ENCODE results near the gene RPL14. TPM values are rescaled to one million over a fixed set of nuclear protein-coding genes. Genes with fewer than 3 reads are reported as not detected.
"Not testable (repeated sequence)": the region's sequence is repeated elsewhere in the genome, so short reads cannot be mapped to it uniquely, and the experiment has no call there.

Gene RPL14
- polyA plus RNA-seq, 1 donor = 1,600 TPM

- H3K36me3 ChIP-seq (ENCODE audit: control insufficient read depth, insufficient read depth, low read length) = peaks cover 62% of the 10 kb centered on the region
- WGBS (ENCODE audit: insufficient coverage, low lambda C conversion rate) = no CpG with 5 or more reads among the region's 3 CpGs
Measured at GRCh38 chr3:40461161-40461560, 4.0 kb downstream of the RPL14 start.

GRCh38 chr3:40462838-40463237, 5.7 kb downstream of the RPL14 start:
- no CpG with 5 or more reads among the region's 7 CpGs for WGBS (ENCODE audit: insufficient coverage, low lambda C conversion rate)
- H3K27ac ChIP-seq (ENCODE audit: low read length); H3K9me3 ChIP-seq (ENCODE audit: control insufficient read depth, low read depth, low read length); DNase-seq; H3K4me1 ChIP-seq (ENCODE audit: control insufficient read depth, insufficient read depth, low read length); H3K27me3 ChIP-seq (ENCODE audit: control insufficient read depth, insufficient read depth, low read length); H3K4me3 ChIP-seq (ENCODE audit: low read length): not testable (repeated sequence)
- H3K36me3 ChIP-seq (ENCODE audit: control insufficient read depth, insufficient read depth, low read length) = peaks cover 62% of the 10 kb centered on the region

More at GRCh38 chr3:40461161-40461560, 4.0 kb downstream of the RPL14 start:
- no peak overlapping the region for H3K27ac ChIP-seq (ENCODE audit: low read length)
- DNase-seq = no peak
- H3K4me1 ChIP-seq (ENCODE audit: control insufficient read depth, insufficient read depth, low read length) = peaks cover 7% of the 10 kb centered on the region
- no peaks in the 10 kb centered on the region for H3K9me3 ChIP-seq (ENCODE audit: control insufficient read depth, low read depth, low read length)
- H3K27me3 ChIP-seq (ENCODE audit: control insufficient read depth, insufficient read depth, low read length) = no peaks in the 10 kb centered on the region
- no peak overlapping the region for H3K4me3 ChIP-seq (ENCODE audit: low read length)

GRCh38 chr3:40463579-40463978, 6.4 kb downstream of the RPL14 start:
- no peak for DNase-seq
- peaks cover 57% of the 10 kb centered on the region for H3K36me3 ChIP-seq (ENCODE audit: control insufficient read depth, insufficient read depth, low read length)

GRCh38 chr3:40464339-40465110, 7.4 kb downstream of the RPL14 start:
- H3K4me1 ChIP-seq (ENCODE audit: control insufficient read depth, insufficient read depth, low read length) = no peaks in the 10 kb centered on the region
- H3K9me3 ChIP-seq (ENCODE audit: control insufficient read depth, low read depth, low read length) = no peaks in the 10 kb centered on the region
- no peak overlapping the region for H3K27ac ChIP-seq (ENCODE audit: low read length)
- H3K4me3 ChIP-seq (ENCODE audit: low read length) = no peak overlapping the region
- H3K27me3 ChIP-seq (ENCODE audit: control insufficient read depth, insufficient read depth, low read length) = no peaks in the 10 kb centered on the region
- DNase-seq = no peak
- WGBS (ENCODE audit: insufficient coverage, low lambda C conversion rate) = 84% methylated on average over 4 of the region's 9 CpGs
- peaks cover 52% of the 10 kb centered on the region for H3K36me3 ChIP-seq (ENCODE audit: control insufficient read depth, insufficient read depth, low read length)

More at GRCh38 chr3:40463579-40463978, 6.4 kb downstream of the RPL14 start:
- Histone ChIP-seq H3K4me1 (ENCODE audit: control insufficient read depth, insufficient read depth, low read length) (peaks cover 2% of the 10 kb centered on the region), H3K9me3 (ENCODE audit: control insufficient read depth, low read depth, low read length) (no peaks in the 10 kb centered on the region), H3K27me3 (ENCODE audit: control insufficient read depth, insufficient read depth, low read length) (no peaks in the 10 kb centered on the region), H3K4me3 (ENCODE audit: low read length) (no peak overlapping the region), H3K27ac (ENCODE audit: low read length) (no peak overlapping the region)
- WGBS (ENCODE audit: insufficient coverage, low lambda C conversion rate) = no CpG with 5 or more reads among the region's 2 CpGs

GRCh38 chr3:40465111-40465407, 7.9 kb downstream of the RPL14 start:
- peaks cover 49% of the 10 kb centered on the region for H3K36me3 ChIP-seq (ENCODE audit: control insufficient read depth, insufficient read depth, low read length)
- H3K27me3 ChIP-seq (ENCODE audit: control insufficient read depth, insufficient read depth, low read length) = no peaks in the 10 kb centered on the region
- no peaks in the 10 kb centered on the region for H3K9me3 ChIP-seq (ENCODE audit: control insufficient read depth, low read depth, low read length)
- no peak for DNase-seq
- no peak overlapping the region for H3K27ac ChIP-seq (ENCODE audit: low read length)
- WGBS (ENCODE audit: insufficient coverage, low lambda C conversion rate) = 97% methylated on average over 3 of the region's 4 CpGs
- no peaks in the 10 kb centered on the region for H3K4me1 ChIP-seq (ENCODE audit: control insufficient read depth, insufficient read depth, low read length)
- no peak overlapping the region for H3K4me3 ChIP-seq (ENCODE audit: low read length)

GRCh38 chr3:40465456-40465855, 8.3 kb downstream of the RPL14 start:
- no peak for DNase-seq
- no peak overlapping the region for H3K27ac ChIP-seq (ENCODE audit: low read length)
- H3K4me1 ChIP-seq (ENCODE audit: control insufficient read depth, insufficient read depth, low read length) = no peaks in the 10 kb centered on the region
- H3K36me3 ChIP-seq (ENCODE audit: control insufficient read depth, insufficient read depth, low read length) = peaks cover 45% of the 10 kb centered on the region
- H3K9me3 ChIP-seq (ENCODE audit: control insufficient read depth, low read depth, low read length) = no peaks in the 10 kb centered on the region
- whole genome bisulfite sequencing (ENCODE audit: insufficient coverage, low lambda C conversion rate) = 89% methylated on average over 2 of the region's 2 CpGs
- H3K4me3 ChIP-seq (ENCODE audit: low read length) = no peak overlapping the region
- no peaks in the 10 kb centered on the region for H3K27me3 ChIP-seq (ENCODE audit: control insufficient read depth, insufficient read depth, low read length)

GRCh38 chr3:40468018-40468417, 10.9 kb downstream of the RPL14 start:
- H3K36me3 ChIP-seq (ENCODE audit: control insufficient read depth, insufficient read depth, low read length) = peaks cover 22% of the 10 kb centered on the region
- no peaks in the 10 kb centered on the region for H3K27me3 ChIP-seq (ENCODE audit: control insufficient read depth, insufficient read depth, low read length)
- H3K9me3 ChIP-seq (ENCODE audit: control insufficient read depth, low read depth, low read length) = no peaks in the 10 kb centered on the region
- no CpG with 5 or more reads among the region's 4 CpGs for WGBS (ENCODE audit: insufficient coverage, low lambda C conversion rate)
- no peak overlapping the region for H3K4me3 ChIP-seq (ENCODE audit: low read length)
- DNase-seq = no peak
- no peaks in the 10 kb centered on the region for H3K4me1 ChIP-seq (ENCODE audit: control insufficient read depth, insufficient read depth, low read length)
- H3K27ac ChIP-seq (ENCODE audit: low read length) = no peak overlapping the region

- Histone ChIP-seq H3K9me3 (ENCODE audit: control insufficient read depth, low read depth, low read length) (no peaks in the 10 kb centered on the region), H3K27me3 (ENCODE audit: control insufficient read depth, insufficient read depth, low read length) (no peaks in the 10 kb centered on the region), H3K4me3 (ENCODE audit: low read length) (no peak overlapping the region), H3K4me1 (ENCODE audit: control insufficient read depth, insufficient read depth, low read length) (no peaks in the 10 kb centered on the region), H3K36me3 (ENCODE audit: control insufficient read depth, insufficient read depth, low read length) (no peaks in the 10 kb centered on the region), H3K27ac (ENCODE audit: low read length) (no peak overlapping the region)
- DNase-seq = peak in 1 of 2 donors; percentile 28
- 51% methylated on average over 4 of the region's 4 CpGs for WGBS (ENCODE audit: insufficient coverage, low lambda C conversion rate)
Measured at GRCh38 chr3:40470701-40471100, 13.6 kb downstream of the RPL14 start.

GRCh38 chr3:40476478-40477470, 19.6 kb downstream of the RPL14 start, which contains the start of gene ZNF619:
Gene ZNF619, plus strand, starts transcription at chr3:40477122. Its CDS starts 858 bp downstream, at chr3:40477980.
- Histone ChIP-seq H3K27ac (ENCODE audit: low read length) (peak within 1 kb of the TSS; percentile 25), H3K27me3 (ENCODE audit: control insufficient read depth, insufficient read depth, low read length) (no peaks in the 10 kb centered on the region), H3K4me1 (ENCODE audit: control insufficient read depth, insufficient read depth, low read length) (peaks cover 4% of the 10 kb centered on the region), H3K9me3 (ENCODE audit: control insufficient read depth, low read depth, low read length) (no peaks in the 10 kb centered on the region), H3K36me3 (ENCODE audit: control insufficient read depth, insufficient read depth, low read length) (peaks cover 17% of the 10 kb centered on the region), H3K4me3 (ENCODE audit: low read length) (peak within 1 kb of the TSS; percentile 75)
- DNase-seq = peak; percentile 61 to 87
- WGBS (ENCODE audit: insufficient coverage, low lambda C conversion rate) = 20% methylated on average over 2 of the region's 48 CpGs

GRCh38 chr3:40477666-40478065, 20.5 kb downstream of the RPL14 start:
- Histone ChIP-seq H3K9me3 (ENCODE audit: control insufficient read depth, low read depth, low read length) (no peaks in the 10 kb centered on the region), H3K27ac (ENCODE audit: low read length) (no peak overlapping the region), H3K36me3 (ENCODE audit: control insufficient read depth, insufficient read depth, low read length) (peaks cover 26% of the 10 kb centered on the region), H3K4me1 (ENCODE audit: control insufficient read depth, insufficient read depth, low read length) (peaks cover 4% of the 10 kb centered on the region), H3K27me3 (ENCODE audit: control insufficient read depth, insufficient read depth, low read length) (no peaks in the 10 kb centered on the region), H3K4me3 (ENCODE audit: low read length) (peak overlapping the region; percentile 75)
- DNase-seq = peak in 1 of 2 donors; percentile 13
- WGBS (ENCODE audit: insufficient coverage, low lambda C conversion rate) = no CpG with 5 or more reads among the region's 4 CpGs

Measured in large intestine (tissue), 3 donors.